Measurements from ENCODE around the gene ABCB9.
A peak's percentile ranks its signal among the peaks of the same experiment; 100 is the strongest.

The ABCB9 gene

GRCh38 chr12:122981587-122982476, 15.6 kb upstream of the ABCB9 start:
- DNase-seq (ENCODE audit: low spot score): no peak

DNA sequence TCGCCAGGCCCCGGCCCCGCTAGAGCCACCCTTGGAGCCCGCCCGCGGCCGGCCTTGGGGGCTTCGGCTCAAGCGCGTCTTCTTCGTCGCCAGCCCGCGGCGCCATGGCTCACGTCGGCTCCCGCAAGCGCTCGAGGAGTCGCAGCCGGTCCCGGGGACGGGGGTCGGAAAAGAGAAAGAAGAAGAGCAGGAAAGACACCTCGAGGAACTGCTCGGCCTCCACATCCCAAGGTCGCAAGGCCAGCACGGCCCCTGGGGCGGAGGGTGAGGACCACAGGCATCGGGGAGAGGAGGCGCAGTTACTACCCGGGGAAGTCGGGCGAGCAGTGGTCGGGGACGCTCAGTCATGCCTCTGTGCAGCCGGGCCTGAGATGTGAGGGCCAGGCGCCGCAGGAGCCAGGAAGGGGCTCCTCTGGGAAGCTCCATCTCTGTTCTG, 14.8 kb upstream of the ABCB9 start:
- no peak for DNase-seq (ENCODE audit: low spot score)

- peak; percentile 79 for DNase-seq (ENCODE audit: low spot score)
Observed at GRCh38 chr12:122980183-122981035, 14.1 kb upstream of the ABCB9 start, which contains the start of gene ARL6IP4. ARL6IP4 (plus strand) TSS chr12:122980681; CDS start chr12:122981140, 459 bp downstream.

DNA sequence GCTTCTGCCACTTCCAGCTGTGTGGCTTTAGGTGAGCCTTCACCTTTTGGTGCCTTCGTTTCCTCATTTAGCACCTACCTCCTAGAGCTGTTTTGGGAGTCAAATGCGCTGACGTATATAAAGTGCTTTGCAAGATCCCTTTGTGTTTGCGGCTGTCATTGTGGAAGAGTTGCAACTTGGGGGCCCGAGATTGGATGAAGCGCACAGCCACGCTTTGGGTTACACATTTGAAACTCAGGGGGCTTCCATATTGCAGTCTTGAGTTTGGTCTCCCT, 13.6 kb upstream of the ABCB9 start:
- no peak for DNase-seq (ENCODE audit: low spot score)

DNA sequence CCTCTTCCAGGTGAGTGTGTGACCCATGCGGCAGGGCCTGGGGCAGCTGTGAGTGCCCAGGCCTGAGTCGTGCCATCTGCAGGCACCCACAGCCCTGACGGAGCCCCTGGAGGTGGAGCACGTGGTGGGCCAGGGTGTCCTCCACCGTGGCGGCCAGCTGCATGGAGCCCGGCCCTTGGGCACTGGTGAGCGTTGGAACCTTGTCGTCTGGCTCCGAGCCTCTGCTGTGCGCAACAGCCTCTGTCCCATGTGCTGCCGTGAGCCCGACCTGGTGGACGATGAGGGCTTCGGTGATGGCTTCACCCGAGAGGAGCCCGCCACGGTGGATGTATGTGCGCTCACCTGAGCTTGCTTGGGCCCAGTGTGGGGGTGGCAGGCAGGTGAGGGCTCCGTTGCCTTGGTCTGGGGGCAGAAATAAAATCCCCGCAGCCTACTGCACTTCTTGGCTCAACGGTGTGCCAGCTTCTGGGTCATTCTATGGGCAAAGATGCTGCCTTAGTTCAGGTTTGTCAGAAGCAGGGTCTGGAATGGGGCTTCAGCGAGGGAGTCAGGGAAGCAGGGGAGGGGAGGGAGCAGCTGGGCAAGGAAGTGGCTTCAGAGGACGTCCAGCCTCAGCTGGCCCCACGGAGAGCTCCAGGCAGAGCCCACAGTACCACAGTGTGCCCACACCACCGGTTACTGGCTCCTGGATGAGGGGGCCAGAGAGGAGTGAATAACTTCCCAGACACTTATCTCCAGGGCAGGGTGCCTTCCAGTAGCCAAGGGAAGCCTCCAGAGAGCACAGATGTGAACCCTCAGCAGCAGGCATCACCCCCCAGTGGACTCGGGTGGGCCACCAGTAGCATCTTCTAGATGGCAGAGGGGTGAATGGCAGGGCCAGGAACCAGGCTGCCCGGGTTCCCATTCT, 13.0 kb upstream of the ABCB9 start:
- DNase-seq (ENCODE audit: low spot score): no peak

- no peak for DNase-seq (ENCODE audit: low spot score)
Observed at GRCh38 chr12:122978507-122978955, 12.3 kb upstream of the ABCB9 start.

DNA sequence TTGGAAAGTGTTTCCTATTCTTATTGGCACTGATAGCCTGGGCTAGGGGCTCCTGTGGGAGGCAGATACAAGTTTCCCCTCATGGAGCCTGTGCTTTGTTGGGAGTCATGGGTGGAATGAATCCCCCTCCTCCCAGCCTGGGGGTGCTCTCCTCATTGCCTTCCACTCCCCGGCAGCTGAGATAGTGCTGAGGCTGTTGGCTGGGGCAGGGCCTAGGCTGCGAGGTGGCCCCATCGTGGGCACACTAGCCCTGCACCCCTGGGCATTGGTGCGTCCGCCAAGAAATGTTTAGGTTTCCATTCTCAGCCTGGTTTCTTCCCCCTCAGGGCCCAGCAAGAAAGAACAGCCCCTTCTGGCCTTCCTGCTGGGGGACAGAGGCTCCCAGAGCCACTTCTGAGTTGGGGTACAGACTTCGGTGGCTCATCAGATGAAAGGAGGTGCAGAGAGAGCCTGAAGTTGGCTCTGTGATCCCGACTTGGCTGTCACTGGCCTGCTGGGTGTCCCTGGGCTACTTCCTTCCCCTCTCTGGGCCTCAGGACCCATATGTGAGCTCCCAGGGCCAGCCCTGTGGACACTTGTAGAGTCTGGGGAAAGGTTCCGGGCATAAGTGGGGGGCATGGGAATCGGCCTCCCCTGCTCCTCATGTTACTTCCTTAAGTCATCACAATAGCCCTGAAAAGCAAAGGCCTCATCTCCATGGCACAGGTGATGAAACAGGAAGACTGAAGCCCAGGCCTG, 11.6 kb upstream of the ABCB9 start:
- no peak for DNase-seq (ENCODE audit: low spot score)

- DNase-seq (ENCODE audit: low spot score): no peak
Observed at GRCh38 chr12:122977153-122977552, 10.9 kb upstream of the ABCB9 start.

- DNase-seq (ENCODE audit: low spot score): no peak
Observed at GRCh38 chr12:122976648-122976975, 10.3 kb upstream of the ABCB9 start.

- no peak for DNase-seq (ENCODE audit: low spot score)
Observed at GRCh38 chr12:122975790-122976647, 9.8 kb upstream of the ABCB9 start.

DNA sequence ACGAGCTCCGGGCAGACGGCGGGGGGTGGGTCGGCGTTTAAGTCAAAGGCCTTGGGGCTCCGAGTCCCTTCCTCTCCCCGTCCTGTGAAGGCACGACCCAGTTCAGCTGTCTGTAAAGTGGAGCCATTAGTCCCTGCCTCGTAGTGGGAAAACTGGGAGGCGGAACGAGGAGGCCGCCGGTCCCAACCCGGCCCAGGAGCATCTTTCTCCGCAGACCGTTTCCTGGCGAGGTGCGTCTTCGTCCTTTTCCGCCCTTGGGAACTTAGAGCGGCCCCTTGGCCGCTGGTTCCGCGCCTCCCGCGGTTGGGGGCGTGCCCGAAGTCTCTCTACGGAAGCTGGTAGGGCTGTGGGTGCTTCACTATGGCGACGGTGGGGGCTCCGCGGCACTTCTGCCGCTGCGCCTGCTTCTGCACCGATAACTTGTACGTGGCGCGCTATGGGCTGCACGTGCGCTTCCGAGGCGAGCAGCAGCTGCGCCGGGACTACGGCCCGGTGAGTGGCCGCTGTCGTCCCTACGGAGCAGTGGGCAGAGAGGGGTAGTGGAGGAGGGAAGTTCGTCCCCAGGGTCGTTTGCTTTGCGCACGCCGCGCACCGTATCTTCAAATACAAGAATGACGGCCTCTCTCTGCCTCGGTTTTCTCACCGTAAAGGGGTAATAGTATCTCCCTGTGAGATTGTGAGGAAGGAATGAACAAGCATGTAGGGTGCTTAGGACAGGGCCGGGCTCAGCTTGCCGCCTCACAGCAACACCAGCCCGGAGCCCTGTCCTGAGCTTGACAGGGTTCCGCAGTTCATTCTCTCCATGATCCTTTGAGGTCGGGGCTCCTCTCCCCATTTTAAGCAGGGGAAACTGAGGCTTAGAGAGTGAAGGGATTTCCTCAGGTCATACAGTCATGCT, 8.9 kb upstream of the ABCB9 start, which contains the start of gene OGFOD2:
Gene OGFOD2, plus strand, starts transcription at position 353 of the 898 bp plus-strand sequence. Its CDS starts 8 bp downstream, at position 361.
- peak; percentile 95 for DNase-seq (ENCODE audit: low spot score)

- peak; percentile 100 for DNase-seq (ENCODE audit: low spot score)
Observed at GRCh38 chr12:122974274-122974891, 8.1 kb upstream of the ABCB9 start.

DNA sequence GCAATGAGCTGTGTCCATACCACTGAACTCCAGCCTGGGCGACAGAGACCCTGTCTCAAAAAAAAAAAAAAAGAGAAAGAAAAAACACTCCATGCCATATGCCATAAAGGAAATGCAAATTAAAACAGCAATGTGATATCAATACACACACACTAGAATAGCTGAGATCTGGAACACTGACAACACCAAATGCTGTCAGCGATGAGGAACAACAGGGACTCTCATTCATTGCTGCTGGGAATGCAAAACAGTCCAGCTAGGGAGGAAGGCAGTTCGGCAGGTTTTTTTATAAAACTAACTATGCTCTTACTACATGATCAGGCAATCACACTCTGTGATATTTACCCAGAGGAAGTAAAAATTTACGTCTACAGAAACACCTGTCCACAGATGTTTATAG, 3.4 kb upstream of the ABCB9 start:
- DNase-seq (ENCODE audit: low spot score): no peak

GRCh38 chr12:122968104-122968503, 1.8 kb upstream of the ABCB9 start:
- no peak for DNase-seq (ENCODE audit: low spot score)

DNA sequence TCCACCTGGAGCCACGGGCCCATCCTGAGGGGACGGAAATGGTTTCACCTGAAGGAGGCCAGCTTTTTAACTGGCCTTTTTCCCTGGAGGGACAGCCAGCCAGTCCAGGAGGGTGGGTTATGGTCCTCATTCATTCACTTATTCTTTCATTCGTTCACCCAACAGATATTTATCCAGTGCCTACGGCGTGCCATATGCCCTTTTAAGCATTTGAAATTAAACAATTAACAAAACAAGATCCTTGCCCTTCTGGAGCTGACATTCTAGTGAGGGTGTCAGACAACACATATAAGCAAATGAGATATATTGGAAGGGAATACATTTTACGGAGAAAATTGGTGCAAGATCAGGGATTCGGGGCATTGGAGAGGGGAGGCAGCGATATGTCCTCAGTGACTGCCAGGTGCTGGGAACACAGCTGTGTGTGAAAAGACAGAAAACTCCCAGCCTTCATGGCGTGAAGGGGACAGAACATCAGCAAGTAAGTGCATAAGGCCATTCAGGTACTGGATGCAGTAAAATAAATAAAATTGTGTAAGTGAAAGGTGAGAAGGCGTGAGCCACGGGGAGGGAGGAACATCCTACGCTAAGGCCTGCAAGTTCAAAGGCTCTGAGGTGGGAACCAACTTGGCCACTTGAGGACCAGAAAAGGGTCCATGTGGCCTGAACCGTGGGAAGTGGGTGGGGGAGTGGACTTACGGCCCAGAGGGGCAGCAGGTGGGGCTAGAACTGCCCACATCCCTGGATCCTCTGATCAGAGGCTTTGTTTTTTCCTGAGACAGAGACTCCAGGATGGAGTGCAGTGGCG, 684 bp upstream of the ABCB9 start:
- DNase-seq (ENCODE audit: low spot score): no peak

GRCh38 chr12:122965321-122965751, 927 bp downstream of the ABCB9 start:
- DNase-seq (ENCODE audit: low spot score): no peak

GRCh38 chr12:122964439-122965257, 1.6 kb downstream of the ABCB9 start:
- no peak for DNase-seq (ENCODE audit: low spot score)

Data from ecto neural progenitor cell (in vitro differentiated cells).